ENCODE data around the gene KNDC1.

KNDC1 gene

DNA sequence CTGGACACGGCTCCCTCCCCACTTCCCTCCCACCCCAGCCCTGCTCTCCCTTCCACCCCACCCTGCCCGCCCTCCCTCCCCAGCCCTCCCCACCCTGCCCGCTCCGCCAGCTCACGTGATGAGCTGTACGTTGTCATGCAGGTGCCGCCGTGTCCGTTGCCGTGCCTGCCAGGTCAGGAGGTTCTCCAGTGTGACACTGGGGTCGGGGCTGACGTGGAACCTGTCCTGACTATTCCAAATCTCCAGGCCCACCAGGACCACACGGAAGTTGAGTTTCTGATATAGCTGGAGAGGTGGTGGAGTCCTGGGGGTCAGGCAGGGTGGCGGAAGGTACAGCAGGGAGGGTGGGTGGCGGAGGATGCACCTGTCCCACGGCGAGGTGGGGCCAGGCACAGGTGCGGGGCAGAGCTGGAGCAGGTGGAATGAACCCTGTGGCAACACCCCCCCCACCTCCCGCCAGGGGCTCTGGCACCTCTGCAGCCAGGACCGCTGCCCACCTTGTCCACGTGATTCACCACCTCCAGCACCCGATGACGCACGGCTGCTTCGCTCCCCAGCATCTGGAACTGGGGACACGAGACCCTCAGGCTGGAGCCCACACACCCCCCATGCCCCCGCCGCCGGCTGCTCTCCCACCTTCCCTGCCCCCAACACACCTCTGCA lies 112.4 kb downstream of the KNDC1 start:
- H3K4me3 ChIP-seq (replicated peaks; ENCODE audit: low read depth, low read length) = no peak overlapping the region
- no peak for DNase-seq (ENCODE audit: low read depth)
- TF ChIP-seq, protein P1, sequence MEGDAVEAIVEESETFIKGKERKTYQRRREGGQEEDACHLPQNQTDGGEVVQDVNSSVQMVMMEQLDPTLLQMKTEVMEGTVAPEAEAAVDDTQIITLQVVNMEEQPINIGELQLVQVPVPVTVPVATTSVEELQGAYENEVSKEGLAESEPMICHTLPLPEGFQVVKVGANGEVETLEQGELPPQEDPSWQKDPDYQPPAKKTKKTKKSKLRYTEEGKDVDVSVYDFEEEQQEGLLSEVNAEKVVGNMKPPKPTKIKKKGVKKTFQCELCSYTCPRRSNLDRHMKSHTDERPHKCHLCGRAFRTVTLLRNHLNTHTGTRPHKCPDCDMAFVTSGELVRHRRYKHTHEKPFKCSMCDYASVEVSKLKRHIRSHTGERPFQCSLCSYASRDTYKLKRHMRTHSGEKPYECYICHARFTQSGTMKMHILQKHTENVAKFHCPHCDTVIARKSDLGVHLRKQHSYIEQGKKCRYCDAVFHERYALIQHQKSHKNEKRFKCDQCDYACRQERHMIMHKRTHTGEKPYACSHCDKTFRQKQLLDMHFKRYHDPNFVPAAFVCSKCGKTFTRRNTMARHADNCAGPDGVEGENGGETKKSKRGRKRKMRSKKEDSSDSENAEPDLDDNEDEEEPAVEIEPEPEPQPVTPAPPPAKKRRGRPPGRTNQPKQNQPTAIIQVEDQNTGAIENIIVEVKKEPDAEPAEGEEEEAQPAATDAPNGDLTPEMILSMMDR (IDR thresholded peaks at IDR 0.05; ENCODE audit: low read length, missing control alignments) = no peak

DNA sequence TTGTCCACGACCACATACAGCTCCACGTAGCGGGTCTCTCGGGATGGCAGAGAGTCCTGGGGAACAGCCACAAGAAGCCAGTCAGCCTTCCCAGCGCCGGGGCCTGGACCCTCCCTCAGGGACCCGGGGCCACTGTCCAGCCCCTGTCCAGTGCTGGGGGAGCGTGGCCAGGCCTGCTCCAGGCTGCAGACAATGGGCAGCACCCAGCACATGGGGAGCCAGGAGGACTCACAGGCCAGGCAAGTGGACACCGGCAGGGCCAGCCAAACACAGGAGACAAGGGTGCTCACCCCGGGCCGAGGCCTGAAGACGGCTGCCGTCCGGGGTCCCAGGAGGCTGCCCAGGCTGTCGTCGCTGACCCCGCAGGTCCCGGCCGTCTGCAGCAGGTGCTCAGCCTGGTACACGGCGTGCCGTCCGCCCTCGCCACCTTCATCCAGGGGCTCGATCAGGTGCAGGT lies 113.0 kb downstream of the KNDC1 start:
- no peak overlapping the region for H3K4me3 ChIP-seq (replicated peaks; ENCODE audit: low read depth, low read length)
- TF ChIP-seq, protein P1 (IDR thresholded peaks at IDR 0.05; ENCODE audit: low read length, missing control alignments) = no peak
- no peak for DNase-seq (ENCODE audit: low read depth)

DNA sequence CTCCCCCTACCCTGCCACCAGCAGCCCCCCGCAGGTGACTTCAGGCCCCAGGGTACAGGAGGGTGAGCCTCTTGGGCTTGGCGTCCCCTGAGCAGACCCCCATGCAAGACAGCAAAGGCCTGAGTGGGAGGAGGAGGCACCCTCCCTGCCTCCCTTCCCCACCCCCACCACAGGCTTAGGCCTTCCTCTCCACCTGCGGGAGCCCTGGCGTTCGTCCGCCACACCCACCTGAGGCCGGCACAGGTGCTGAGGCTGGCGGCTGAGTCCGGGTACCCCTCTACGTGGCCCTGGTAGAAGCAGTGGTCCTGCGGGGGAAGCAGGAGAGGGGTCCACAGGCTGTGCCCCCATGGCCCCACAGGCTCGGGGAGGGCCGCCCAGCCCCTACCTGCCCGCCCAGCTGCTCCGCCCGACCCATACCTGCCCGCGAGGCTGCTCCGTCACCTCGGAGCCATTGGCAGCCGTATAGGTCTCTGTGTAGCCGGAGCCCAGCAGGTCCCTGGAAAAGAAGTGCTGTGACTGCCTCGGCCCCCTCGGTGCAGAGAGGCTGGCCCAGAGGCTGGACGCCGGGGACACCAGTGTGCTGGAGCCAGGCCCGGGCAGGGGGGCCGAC lies 113.6 kb downstream of the KNDC1 start:
- TF ChIP-seq, protein P1 (IDR thresholded peaks at IDR 0.05; ENCODE audit: low read length, missing control alignments) = no peak
- H3K4me3 ChIP-seq (replicated peaks; ENCODE audit: low read depth, low read length) = no peak overlapping the region
- no peak for DNase-seq (ENCODE audit: low read depth)

DNA sequence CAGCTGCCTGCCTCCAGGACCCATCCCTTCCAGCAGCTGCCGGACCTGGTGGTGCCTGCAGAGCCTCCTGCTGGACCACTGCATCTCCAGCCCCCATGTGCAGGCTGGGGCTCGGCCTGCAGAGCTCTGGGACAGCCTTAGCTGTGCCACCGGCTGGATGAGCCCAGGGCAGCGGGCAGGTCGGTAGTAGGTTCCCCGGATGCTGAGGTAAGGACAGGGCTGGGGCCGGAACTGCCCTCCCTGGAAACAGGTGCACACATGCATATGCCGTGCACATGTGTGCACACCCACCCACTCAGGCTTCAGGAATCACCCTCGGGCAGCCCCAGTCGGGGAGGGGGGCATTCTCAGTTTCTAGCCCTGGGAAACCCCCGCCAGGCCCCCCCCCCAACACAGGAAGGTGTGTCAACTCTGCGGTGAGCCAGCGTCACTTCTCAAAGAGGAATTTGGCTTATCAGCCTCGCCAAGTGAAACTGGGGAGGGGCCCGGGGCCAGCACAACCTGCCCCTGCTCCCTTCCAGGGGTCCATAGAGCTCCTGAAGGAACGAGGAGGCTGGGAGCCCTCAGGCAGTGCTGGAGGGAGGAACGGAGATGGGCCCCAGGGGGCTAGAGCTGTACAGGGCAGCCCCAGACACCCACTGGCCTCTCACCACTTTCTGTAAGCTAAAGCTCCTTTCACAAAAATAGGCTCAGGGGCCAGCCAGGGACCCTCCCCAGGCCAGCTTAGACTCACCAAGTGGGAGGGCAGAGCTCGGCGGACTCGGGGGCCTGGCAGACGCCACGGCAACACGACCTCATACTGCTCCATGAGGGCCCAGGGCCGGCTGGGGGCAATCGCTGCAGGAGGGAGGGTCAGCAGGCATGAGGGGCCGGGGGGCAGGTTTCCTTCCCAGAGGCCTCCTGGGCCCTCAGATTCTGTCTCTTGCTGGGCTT lies 115.0 kb downstream of the KNDC1 start:
- DNase-seq (ENCODE audit: low read depth) = no peak
- H3K4me3 ChIP-seq (replicated peaks; ENCODE audit: low read depth, low read length) = no peak overlapping the region
- TF ChIP-seq, protein P1 (IDR thresholded peaks at IDR 0.05; ENCODE audit: low read length, missing control alignments) = peak; percentile 1

DNA sequence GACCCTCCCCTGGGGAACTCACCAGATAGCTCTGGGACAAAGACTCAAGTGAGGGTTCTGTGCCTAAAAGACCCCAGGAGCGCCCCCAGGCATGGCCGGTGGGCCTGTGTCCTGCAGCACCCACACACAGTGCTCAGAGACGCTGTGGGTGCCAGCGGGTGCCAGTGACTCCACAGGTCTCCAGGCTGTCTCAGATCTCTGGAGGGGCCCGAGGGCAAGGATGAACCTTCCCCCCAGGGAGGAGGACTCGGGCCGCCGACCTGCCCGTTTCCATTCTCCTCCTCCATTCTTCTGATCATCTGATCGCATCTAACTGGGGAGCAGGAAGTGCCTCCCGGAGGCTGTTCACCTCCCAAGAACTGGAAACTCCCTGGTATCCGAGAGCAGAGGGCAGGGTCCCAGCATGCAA lies 115.7 kb downstream of the KNDC1 start:
- TF ChIP-seq, protein P1 (IDR thresholded peaks at IDR 0.05; ENCODE audit: low read length, missing control alignments) = no peak
- no peak overlapping the region for H3K4me3 ChIP-seq (replicated peaks; ENCODE audit: low read depth, low read length)
- DNase-seq (ENCODE audit: low read depth) = no peak

Measured in fibroblast of pulmonary artery (primary cell).